HG03025 (cell line): Measurements from ENCODE around the gene MYO1E.
"Not testable (repeated sequence)": the region's sequence is repeated elsewhere in the genome, so short reads cannot be mapped to it uniquely, and the experiment has no call there.

ENCODE experiments used
- ATAC-seq: cut with Tn5 transposase; IDR thresholded peaks from one replicate; pipeline ENCODE4 v1.9.1; 2021; ENCODE audit warnings: mild to moderate bottlenecking, moderate library complexity; ENCODE audit not compliant: unreplicated experiment, low FRiP score

Gene MYO1E

DNA sequence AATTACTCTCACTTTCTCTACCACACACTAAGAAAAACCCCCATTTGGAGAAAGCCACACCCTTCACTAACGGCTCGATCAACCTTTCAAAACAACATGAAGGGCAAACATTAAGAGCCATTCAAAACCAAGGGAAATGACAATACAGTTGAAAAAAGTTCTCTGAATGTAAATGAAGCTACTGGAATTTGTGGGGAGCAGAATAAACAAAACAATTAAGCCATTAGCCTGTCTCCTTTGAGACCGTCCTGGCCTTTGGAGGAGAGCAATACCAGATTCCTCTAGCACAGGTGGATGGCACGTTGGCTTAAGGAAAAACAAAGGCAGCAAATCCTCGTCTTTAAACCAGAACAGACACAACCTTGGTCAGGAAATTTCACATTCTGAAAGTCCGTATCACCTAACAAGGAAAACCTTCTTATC lies 18.7 kb downstream of the MYO1E start:
- no peak for ATAC-seq

DNA sequence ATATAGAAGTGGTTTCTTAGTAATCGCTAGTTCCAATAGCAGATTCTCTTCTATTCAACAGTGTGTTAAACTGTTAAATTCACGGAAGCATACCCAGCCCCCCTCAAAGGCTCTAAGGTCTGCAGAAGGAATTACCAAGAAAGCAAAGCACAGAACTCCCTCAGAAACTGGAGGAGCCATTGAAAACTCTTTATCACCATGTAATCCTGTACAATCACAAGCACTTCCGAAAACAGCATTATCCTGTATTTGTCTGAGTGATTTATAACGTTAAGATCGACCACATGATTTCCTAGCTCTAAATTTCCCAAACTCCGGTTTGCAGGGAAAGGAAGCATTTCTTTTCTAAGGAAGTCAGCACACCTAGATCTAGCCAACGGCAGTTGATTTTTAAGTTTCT lies 20.0 kb downstream of the MYO1E start:
- ATAC-seq: no peak

DNA sequence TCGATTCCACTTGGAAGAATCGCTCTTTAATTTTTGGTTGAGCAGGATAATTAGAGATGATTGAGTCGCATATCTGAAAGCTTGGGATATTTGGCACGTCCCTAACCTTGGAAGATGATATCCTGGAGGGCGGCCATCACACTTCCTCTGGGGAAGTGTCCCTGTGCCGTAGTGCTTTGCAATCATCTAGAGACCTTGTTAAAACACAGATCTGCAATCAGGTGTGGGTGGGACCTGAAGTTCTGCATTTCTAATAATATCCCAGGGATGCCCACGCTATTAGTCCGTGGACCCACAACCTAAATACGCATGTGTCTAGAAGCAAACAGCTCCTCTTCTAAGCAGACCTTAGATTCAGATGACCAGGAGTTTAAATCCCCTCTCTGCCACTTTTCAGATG lies 20.5 kb downstream of the MYO1E start:
- no peak for ATAC-seq

DNA sequence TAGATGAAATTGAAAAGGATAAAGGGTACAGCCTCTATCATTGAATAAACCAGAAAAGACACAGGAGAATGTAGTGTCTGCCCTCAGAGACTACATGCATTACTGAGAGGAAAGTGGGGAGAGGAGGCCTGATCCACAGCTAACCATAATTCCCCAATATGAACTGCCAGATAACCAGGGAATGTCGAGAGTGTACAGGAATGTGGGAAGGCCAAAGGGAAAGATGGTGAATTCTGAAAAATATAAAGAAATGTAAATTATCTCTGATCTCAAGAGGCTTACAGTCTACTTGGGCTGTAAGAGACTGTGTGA lies 22.3 kb downstream of the MYO1E start:
- ATAC-seq: no peak

DNA sequence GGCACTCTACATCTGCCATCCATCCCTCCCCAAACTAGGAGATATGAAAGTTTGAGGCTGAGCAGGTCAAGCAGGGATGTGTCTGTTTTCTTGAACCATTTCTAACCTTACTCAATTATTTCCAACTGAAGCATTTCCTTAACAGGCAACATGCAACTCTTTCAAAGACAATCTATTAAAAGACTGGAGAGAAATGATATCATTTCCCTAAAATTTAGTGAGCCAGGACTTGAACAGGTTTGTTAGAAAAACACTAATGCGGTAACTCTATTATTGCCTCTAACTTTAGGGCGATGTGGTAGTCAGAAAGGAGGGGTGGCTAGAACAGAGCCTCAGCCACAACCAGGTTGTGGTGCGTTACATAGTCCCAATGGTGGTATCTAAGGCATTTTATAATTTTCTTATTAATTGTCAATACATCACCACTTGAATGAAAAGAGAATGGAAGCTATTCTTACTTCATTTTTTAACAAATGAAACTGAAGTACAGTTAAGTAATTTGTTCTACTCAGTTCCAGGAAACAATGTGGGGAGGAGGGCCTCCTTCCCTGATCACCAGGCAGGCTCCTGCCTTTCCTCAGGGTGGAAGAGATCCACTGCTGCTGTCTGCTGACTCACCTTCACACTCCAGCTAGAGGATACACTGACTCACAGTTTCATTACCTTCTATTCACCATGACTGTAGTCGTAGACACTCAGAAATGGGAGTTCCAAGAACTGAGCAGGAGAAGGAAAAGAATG lies 22.8 kb downstream of the MYO1E start:
- no peak for ATAC-seq

DNA sequence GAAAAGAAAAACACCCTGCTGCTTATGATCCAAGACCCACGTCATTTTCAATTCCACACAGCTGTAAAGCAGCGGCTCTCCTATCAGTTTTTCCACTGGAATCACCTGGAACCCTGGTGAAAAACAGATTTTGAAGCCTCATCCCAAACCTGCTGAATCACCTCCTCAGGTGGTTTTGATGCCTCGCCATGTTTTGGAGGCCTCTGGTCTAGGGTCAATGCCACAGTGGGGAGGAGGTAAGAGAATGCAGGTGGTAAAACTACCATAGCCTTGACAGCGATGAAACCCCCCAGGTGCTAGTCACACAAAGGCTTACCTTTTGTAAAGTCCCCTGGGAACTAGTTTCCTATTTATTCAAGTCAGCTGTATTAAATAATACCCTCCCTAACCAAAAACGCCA lies 24.8 kb downstream of the MYO1E start:
- no peak for ATAC-seq

DNA sequence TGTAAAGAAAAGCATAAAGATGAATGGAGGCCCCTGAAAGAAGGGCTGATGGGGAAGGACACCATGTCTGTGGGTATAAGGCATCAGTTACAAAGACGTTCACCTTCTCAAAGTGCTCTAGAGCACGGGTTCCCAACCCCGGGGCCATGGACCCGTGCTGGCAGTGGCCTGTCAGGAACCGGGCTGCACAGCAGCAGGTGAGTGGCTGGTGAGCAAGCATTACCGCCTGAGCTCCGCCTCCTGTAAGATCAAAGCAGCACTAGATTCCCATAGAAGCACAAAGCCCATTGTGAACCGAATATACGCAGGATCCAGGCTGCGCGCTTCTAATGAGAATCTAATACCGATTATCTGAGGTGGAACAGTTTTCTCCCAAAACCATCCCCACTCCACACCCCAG lies 25.7 kb downstream of the MYO1E start:
- no peak for ATAC-seq

DNA sequence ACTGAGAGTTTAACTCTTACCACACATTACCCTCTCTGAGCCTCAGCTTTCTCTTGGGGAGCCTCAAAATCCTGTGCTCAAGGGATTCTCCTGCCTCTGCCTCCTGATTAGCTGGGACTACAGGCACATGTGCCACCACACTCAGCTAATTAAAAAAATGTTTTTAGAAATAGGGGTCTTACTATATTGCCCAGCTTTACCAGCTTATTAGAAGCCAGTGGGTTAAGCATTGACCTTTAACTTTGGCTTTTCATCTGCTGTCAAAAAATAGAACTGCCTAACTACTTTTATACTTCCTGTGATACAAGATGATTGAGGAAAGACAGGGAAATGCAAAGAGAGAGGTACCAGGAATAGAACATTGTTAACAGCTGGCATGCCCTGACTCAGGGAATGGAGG lies 27.3 kb downstream of the MYO1E start:
- ATAC-seq: no peak

DNA sequence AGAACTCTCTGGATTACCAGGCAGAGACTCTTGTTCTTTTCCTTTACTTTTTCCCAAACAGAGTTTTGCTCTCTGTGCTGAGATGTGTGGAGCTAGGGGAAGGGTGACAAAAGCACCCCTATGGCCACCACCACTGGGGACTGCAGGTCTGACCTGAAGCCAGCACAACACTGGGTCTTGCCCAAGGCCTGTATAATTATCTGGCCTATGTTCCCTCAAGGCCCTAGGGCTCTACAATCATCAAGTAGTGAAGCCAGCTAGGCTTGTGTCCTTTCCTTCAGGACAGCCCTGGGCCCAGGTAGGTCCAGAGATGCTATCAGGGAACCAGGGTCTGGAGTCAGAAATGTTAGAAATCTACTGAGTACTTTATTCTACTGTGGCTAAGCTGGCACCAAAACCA lies 28.4 kb downstream of the MYO1E start:
- ATAC-seq: no peak

DNA sequence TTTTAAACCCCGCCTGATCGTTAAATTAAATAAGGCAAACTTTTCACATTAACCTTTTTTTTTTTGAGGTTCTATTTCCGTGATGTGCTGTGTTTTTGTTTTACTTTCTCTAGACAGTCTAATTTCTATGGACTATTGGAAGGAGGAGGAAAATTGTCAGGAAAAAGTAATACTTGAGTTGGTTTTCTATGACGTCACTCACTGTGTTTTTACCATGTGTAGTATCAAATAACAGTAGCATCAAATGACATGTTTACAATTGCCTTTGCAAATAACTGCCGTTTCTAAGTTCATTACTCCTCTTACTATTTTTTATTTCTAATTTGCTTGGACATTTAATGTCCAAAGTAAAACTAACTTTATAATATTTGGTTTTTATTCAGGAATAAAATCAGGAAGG lies 32.3 kb downstream of the MYO1E start:
- ATAC-seq: no peak

DNA sequence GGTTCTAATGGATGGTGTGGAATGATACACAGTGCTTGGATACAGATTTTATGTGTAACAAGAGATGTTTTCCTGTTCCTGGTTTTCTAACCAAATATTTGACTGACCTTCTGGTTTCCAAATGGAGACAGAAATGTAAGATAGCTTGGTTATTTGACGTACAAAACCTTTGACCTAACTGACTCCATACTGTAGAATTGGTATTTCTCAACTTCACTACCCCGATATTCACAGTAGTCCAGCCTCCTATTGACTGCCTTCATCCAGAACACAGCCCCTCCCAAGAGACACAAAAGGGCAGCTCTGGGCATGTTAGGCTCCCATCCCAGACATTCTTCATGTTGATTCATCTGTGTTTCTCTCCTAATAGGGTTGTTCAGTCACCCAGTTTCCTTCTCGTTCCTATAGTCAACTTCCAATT lies 33.4 kb downstream of the MYO1E start:
- no peak for ATAC-seq

DNA sequence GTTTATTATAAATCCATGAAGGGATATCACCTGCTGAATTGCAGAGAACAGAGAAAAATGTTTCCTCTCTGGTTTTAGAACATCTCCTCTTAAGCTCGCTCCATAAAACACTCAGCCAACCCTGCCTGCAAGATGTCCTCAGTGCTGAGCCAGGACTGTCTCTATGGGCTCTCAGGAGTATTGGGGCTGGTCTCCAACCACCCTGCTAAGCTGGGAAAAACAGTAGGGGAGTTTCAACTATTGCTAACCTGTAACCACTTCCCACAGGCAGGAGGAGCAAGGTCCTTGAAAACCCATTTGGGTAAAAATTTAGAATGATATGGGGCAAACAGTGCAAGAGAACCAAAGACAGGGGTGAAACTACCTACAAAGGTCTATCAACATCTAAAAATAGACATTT lies 34.3 kb downstream of the MYO1E start:
- no peak for ATAC-seq

DNA sequence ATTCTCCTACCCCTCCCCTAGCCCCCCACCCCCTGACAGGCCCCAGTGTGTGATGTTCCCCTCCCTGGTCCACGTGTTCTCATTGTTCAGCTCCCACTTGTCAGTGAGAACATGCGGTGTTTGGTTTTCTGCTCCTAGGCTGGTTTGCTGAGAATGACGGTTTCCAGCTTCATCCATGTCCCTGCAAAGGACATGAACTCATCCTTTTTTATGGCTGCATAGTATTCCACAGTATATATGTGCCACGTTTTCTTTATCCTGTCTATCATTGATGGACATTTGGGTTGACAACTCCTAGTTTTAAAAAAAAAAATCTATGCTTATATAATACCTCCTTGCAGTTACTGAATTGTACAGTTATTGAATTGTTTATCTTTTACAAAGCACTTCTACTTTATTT lies 35.9 kb downstream of the MYO1E start:
- not testable (repeated sequence) for ATAC-seq

DNA sequence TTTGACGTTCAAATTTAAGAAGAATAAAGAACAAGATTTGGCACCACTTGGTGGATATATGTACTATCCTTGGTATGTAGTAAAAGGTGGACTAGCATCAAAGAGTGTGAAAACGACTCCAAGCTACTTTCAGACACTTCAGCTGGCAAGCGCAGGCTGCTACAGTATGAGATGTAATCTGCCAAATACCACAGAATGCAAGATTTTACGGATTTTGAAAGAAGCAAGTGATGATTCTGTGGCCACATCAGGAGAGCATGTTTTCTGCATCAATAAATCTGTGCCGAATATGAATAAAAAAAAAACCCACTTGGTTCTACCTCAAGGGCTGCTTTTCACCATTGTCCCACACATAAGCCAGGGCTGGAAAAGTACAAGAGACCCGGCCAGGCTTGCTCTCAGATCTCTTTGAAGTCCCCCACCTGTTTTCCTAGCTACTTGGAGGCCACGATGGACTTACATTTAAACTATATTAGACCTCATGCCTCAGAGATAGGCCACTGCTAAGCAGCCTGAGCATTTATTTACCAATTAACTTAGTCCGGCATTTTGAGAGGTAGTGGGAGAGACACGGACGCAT lies 37.4 kb downstream of the MYO1E start:
- no peak for ATAC-seq

DNA sequence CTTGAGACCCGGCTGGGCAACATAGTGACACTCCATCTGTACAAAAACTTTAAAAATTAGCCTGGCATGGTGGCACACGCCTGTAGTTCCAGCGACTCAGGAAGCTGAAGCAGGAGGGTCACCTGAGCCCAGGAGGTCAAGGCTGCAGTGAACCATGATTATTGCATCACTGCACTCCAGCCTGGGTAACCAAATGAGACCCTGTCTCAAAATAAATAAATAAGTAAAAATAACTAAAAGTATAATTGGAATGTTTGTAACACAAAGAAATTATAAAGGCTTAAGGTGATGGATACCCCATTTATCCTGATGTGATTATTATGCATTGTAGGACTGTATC lies 38.6 kb downstream of the MYO1E start:
- no peak for ATAC-seq

DNA sequence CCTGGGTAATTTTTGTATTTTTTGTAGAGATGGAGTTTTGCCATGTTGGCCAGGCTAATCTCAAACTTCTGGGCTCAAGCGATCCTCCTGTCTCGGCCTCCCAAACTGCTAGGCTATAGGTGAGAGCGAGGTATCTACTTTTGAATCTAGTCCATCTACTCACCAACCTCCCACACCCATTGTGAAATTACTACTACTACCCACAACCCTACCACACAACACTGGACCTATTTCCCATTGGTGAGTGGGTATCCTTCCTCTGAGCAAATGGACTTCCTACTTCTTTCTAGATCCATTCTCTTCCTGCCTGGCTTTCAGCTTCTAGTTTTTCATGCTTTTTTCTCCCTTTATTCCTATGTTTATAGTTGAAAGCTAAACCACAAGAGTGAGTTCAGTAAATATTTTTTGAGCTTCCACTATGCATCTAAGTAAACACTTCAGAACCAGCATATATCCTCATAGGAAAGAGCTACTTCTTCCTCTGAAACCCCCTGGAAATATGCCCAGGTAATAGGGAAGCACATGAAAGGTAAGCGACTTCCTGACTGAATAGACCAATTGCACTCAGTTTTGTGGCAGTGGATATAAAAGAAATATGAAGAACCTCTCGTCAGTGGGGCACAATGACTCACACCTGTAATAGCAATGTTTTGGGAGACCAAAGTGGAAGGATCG lies 39.1 kb downstream of the MYO1E start:
- ATAC-seq: no peak

DNA sequence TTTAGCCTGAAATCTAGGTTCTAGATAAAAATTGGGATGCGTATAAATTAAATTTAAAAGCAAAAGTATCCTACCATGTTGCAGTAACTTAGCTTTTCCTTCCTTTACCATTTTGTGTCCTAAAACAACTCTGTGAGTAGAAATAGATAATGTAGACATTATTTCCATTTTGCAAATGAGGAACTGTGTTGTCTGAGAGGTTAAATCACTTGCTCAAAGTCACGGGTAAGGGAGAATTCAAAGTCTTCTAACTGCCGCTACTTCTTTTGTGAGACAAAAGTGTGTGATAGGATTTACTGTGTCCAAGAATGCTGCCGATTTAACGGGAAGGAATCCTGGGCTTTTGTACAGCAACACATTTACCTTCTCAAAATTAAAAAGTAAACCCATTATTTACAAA lies 40.7 kb downstream of the MYO1E start:
- ATAC-seq: no peak

DNA sequence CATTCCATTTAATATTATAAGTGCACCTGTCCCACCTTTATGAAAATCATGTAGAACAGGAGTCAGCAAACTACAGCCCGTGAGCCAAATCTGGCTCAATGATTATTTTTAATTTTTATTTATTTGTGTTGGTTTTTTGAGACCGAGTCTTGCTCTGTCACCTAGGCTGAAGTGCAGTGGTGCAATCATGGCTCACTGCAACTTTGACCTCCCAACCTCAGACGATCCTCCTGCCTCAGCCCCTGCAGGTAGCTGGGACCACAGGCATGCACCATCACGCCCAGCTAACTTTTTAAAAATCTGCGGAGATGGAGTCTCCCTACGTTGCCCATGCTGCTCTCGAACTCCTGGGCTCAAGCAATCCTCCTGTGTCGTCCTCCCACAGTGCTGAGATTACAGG lies 42.0 kb downstream of the MYO1E start:
- ATAC-seq: no peak

DNA sequence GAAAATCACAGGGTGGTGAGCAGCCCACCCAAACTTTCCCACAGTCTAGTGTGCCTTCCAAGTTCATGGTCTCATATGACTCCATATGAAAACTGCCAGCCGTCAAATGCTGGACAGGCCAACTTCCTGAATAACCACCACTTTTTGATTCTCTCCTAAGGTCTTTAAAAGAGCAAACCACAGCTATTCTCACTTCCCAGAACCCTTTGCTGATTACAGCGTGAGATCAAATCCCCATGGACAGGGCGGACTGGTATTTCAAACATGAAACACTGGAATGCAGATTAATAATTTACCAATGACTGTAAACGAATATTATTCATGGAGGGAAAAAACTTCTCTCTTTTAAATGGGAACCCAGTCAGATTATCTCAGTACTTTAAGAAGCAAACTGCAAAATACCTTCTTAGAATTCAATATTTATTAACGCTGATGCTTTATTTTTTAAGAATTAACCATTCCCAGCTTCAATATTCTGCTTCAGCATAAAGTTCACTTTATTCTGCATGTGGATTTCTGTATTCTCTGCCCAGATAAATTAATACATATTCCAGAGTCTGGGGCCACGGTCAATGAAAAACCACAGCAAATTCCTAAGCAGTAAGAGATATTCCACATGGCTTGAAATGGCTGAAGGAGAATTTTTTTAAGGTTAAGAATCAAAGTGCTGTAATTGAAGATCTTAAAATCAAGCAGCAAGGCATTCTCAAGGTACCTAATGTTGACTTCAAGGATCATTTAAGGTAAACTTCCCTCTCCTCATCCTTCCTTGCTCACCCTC lies 42.9 kb downstream of the MYO1E start:
- ATAC-seq: no peak

DNA sequence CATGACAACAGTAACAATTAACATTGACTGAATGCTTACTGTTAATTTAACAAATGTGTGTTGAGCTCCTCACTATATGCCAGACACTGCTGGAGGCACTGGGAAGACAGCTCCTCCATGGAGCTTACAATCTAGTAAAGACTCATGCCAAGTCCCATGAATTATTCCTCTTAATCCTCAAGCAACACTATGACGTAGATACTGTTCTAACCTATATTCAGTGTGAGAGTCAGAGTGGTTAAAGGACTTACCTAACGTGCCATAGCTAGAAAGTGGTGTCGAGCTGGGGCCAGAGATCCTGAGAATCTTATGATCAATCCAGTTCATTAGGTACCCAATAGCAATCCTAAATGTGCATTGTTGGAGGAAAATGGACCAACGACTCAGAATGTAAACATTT lies 43.6 kb downstream of the MYO1E start:
- ATAC-seq: no peak

DNA sequence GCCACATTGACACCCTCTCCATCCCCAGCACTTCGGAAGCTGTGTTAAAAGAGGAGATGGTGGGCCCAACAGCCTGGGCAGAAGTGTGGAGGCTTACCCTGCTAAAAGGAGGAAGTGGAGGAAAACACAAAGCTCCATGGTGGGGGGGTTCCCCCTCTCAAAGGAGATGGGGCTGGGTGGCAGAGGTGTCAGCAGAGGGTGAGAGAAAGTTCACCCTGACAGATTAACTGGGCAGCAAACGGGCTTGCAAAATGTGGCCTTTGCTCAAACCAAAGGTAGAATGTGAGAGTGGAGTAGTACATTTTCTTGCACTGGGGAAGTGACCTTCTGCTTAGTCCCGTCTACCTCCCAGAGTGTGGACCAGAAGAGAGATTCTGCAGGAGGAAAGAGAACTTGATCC lies 44.7 kb downstream of the MYO1E start:
- no peak for ATAC-seq

DNA sequence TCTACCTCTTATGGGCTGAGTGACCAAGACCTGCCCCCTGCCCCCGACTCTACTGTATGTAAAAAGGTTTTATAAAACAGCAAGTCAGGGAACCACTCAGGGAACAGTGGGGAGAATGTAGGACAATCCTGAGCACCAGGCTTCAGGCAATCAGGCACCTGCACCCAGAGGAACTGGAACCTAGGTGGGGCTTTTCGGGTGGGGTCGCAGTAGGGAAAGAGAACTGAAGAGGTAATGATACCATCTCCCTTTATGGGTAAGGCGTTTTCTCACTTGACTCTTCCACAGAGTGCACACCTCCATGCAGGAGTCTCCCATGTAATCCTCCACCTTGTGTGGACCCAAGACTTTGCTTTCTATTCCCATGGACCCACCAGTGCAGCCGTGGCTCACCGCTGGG lies 45.8 kb downstream of the MYO1E start:
- ATAC-seq: no peak
